H9 (cell line): ENCODE measurements around the gene ZSWIM6. TPM values are rescaled to one million over a fixed set of nuclear protein-coding genes. Genes with fewer than 3 reads are reported as not detected.

Source experiments
- DNase-seq: peaks from one replicate; pipeline ENCODE4 v3.0.0-alpha.2; 2017
- H2AFZ ChIP-seq: one replicate; pipeline ENCODE4 v1.6.1; 2013; ENCODE audit warnings: mild to moderate bottlenecking, low read length, control low read depth, moderate library complexity
- H2AK5ac ChIP-seq: 2 replicates; pipeline ENCODE4 v1.6.1; 2013; ENCODE audit warnings: low read length, control low read depth, mixed read lengths; ENCODE audit not compliant: insufficient read length
- H2BK120ac ChIP-seq: one replicate; pipeline ENCODE4 v1.6.1; 2013; ENCODE audit warnings: low read depth, mild to moderate bottlenecking, low read length, control low read depth, inconsistent platforms; ENCODE audit not compliant: poor library complexity, severe bottlenecking
- H2BK12ac ChIP-seq: 2 replicates; pipeline ENCODE4 v1.6.1; 2013; ENCODE audit warnings: low read length, control low read depth, mixed read lengths, low read depth; ENCODE audit not compliant: insufficient read length
- H2BK15ac ChIP-seq: 2 replicates; pipeline ENCODE4 v1.6.1; 2013; ENCODE audit warnings: low read depth, low read length, control low read depth
- H2BK20ac ChIP-seq: one replicate; pipeline ENCODE4 v1.6.1; 2013; ENCODE audit warnings: low read depth, mild to moderate bottlenecking, low read length, control low read depth, inconsistent platforms; ENCODE audit not compliant: poor library complexity, severe bottlenecking
- H2BK5ac ChIP-seq: 2 replicates; pipeline ENCODE4 v1.6.1; 2013; ENCODE audit warnings: low read length, control low read depth, mixed read lengths; ENCODE audit not compliant: insufficient read length
- H3K14ac ChIP-seq: 2 replicates; pipeline ENCODE4 v1.6.1; 2013; ENCODE audit warnings: low read length, control low read depth; ENCODE audit not compliant: insufficient read depth
- H3K18ac ChIP-seq: 2 replicates; pipeline ENCODE4 v1.6.1; 2013; ENCODE audit warnings: low read depth, mild to moderate bottlenecking, mixed read lengths, low read length, control low read depth; ENCODE audit not compliant: insufficient read length
- H3K23ac ChIP-seq: 2 replicates; pipeline ENCODE4 v1.6.1; 2013; ENCODE audit warnings: low read length, control low read depth, mixed read lengths, low read depth; ENCODE audit not compliant: insufficient read length
- H3K23me2 ChIP-seq: 2 replicates; pipeline ENCODE4 v1.6.1; 2013; ENCODE audit warnings: low read depth, mild to moderate bottlenecking, mixed read lengths, low read length, control low read depth; ENCODE audit not compliant: insufficient read length, poor library complexity, severe bottlenecking
- H3K27ac ChIP-seq: 2 replicates; pipeline ENCODE4 v1.5.1; 2013; ENCODE audit warnings: low read length, control low read depth, mixed read lengths, low read depth; ENCODE audit not compliant: insufficient read length
- H3K27me3 ChIP-seq: 2 replicates; pipeline ENCODE4 v1.6.1; 2013; ENCODE audit warnings: low read length, control low read depth, inconsistent platforms; ENCODE audit not compliant: insufficient read depth
- H3K4ac ChIP-seq: 2 replicates; pipeline ENCODE4 v1.6.1; 2013; ENCODE audit warnings: low read depth, mild to moderate bottlenecking, control low read depth, inconsistent platforms, low read length, moderate library complexity
- H3K4me1 ChIP-seq: 2 replicates; pipeline ENCODE4 v1.6.1; 2013; ENCODE audit warnings: low read length, control low read depth, inconsistent platforms; ENCODE audit not compliant: insufficient read depth
- H3K4me2 ChIP-seq: 2 replicates; pipeline ENCODE4 v1.6.1; 2013; ENCODE audit warnings: low read length, control low read depth, mixed read lengths; ENCODE audit not compliant: insufficient read length, insufficient read depth
- H3K56ac ChIP-seq: 2 replicates; pipeline ENCODE4 v1.6.1; 2013; ENCODE audit warnings: low read depth, mild to moderate bottlenecking, mixed read lengths, low read length, control low read depth; ENCODE audit not compliant: insufficient read length
- H3K79me1 ChIP-seq: 2 replicates; pipeline ENCODE4 v1.6.1; 2013; ENCODE audit warnings: low read depth, mild to moderate bottlenecking, moderate library complexity, low read length, control low read depth, inconsistent platforms; ENCODE audit not compliant: insufficient read depth, poor library complexity, severe bottlenecking
- H3K79me2 ChIP-seq: 2 replicates; pipeline ENCODE4 v1.6.1; 2013; ENCODE audit warnings: low read length, control low read depth, inconsistent platforms; ENCODE audit not compliant: insufficient read depth
- H3K9ac ChIP-seq: 2 replicates; pipeline ENCODE4 v1.6.1; 2013; ENCODE audit warnings: low read length, control low read depth, mixed read lengths; ENCODE audit not compliant: insufficient read length; ENCODE audit errors: extremely low read depth
- H3K9me3 ChIP-seq: one replicate; pipeline ENCODE4 v1.6.1; 2013; ENCODE audit warnings: low read depth, low read length, inconsistent platforms; ENCODE audit not compliant: control insufficient read depth
- H3T11ph ChIP-seq: one replicate; pipeline ENCODE4 v1.6.1; 2013; ENCODE audit warnings: mild to moderate bottlenecking, low read length, control low read depth, inconsistent platforms
- H4K20me1 ChIP-seq: one replicate; pipeline ENCODE4 v1.6.1; 2013; ENCODE audit not compliant: control insufficient read depth, insufficient read length, insufficient read depth
- H4K5ac ChIP-seq: 2 replicates; pipeline ENCODE4 v1.6.1; 2013; ENCODE audit warnings: low read depth, mild to moderate bottlenecking, mixed read lengths, low read length, control low read depth; ENCODE audit not compliant: insufficient read length
- H4K8ac ChIP-seq: replicated peaks from 2 replicates; pipeline ENCODE4 v1.6.1; 2013; ENCODE audit warnings: low read length, control low read depth, mixed read lengths, low read depth; ENCODE audit not compliant: insufficient read length
- H4K91ac ChIP-seq: 2 replicates; pipeline ENCODE4 v1.6.1; 2013; ENCODE audit warnings: low read depth, mild to moderate bottlenecking, moderate library complexity, mixed read lengths, low read length, control low read depth; ENCODE audit not compliant: insufficient read length
- H3K27ac Mint-ChIP-seq, 3 experiments: 2 replicates in 2 of 3; 3 replicates in 1 of 3; pipeline ENCODE4 v1.8.0; 2020 to 2021; ENCODE audit warnings: mixed read lengths in 3 of 3, mild to moderate bottlenecking in 1 of 3, moderate library complexity in 1 of 3
- H3K27me3 Mint-ChIP-seq: 2 replicates; pipeline ENCODE4 v1.8.0; 2021; ENCODE audit warnings: low read depth, mild to moderate bottlenecking, moderate library complexity, mixed read lengths
- H3K36me3 Mint-ChIP-seq, 3 experiments: 2 replicates in 2 of 3; 3 replicates in 1 of 3; pipeline ENCODE4 v1.8.0; 2020 to 2021; ENCODE audit warnings: low read depth in 3 of 3, mixed read lengths in 3 of 3; ENCODE audit not compliant: insufficient read depth in 1 of 3
- H3K4me1 Mint-ChIP-seq, 2 experiments: 2 replicates each; pipeline ENCODE4 v1.8.0; 2020; ENCODE audit warnings: mixed read lengths in 2 of 2
- H3K4me3 Mint-ChIP-seq, 2 experiments: 2 replicates in 1 of 2; 3 replicates in 1 of 2; pipeline ENCODE4 v1.8.0; 2020 to 2021; ENCODE audit warnings: mild to moderate bottlenecking in 2 of 2, mixed read lengths in 2 of 2, moderate library complexity in 1 of 2
- H3K9me3 Mint-ChIP-seq, 2 experiments: 2 replicates in 1 of 2; 3 replicates in 1 of 2; pipeline ENCODE4 v1.8.0; 2020; ENCODE audit warnings: mild to moderate bottlenecking in 2 of 2, mixed read lengths in 2 of 2, moderate library complexity in 1 of 2
- WGBS: extraction: QIAGEN DNeasy Blood & Tissue Kit; methylation state at CpG from one replicate; pipeline ENCODE4 v1.1.7; 2013; ENCODE audit warnings: missing lambda C conversion rate, low lambda C conversion rate, mixed read lengths; ENCODE audit not compliant: insufficient read length; ENCODE audit errors: extremely low coverage; 5-methylcytosine and 5-hydroxymethylcytosine counted together
- total RNA-seq: library from RNA; stranded (reverse); gene quantifications from 2 replicates; pipeline ENCODE4 v1.2.1, GENCODE V29; 2021
- TF ChIP-seq, protein P1 (sequence below): fragments of 200-600 bp; sonication (generic); conservative IDR thresholded peaks from 3 replicates; pipeline ENCODE4 v1.8.0; 2021; ENCODE audit warnings: antibody characterized with exemption, mild to moderate bottlenecking

ZSWIM6 gene
- total RNA-seq, 1 experiment from 2014 or later = 11.5 TPM

DNA sequence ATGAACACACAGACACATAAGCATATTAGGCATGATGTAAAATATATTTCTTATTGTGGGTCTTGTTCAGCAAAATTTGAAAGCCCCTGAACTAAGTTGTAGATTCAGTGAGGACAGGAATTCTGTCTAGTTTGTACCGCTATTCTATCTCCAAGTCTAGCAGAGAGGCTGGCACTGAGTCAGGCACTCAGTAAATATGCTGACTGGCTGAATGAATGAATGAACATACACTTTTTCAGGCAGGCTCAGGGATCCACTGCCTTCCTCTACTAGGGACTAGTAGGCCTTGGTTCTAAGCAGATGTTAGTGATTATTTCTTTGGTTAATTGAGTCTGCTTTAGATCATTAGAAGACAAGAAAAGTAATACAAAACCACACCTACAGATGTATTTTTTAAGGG lies 157.5 kb downstream of the ZSWIM6 start:
- TF ChIP-seq, protein P1, sequence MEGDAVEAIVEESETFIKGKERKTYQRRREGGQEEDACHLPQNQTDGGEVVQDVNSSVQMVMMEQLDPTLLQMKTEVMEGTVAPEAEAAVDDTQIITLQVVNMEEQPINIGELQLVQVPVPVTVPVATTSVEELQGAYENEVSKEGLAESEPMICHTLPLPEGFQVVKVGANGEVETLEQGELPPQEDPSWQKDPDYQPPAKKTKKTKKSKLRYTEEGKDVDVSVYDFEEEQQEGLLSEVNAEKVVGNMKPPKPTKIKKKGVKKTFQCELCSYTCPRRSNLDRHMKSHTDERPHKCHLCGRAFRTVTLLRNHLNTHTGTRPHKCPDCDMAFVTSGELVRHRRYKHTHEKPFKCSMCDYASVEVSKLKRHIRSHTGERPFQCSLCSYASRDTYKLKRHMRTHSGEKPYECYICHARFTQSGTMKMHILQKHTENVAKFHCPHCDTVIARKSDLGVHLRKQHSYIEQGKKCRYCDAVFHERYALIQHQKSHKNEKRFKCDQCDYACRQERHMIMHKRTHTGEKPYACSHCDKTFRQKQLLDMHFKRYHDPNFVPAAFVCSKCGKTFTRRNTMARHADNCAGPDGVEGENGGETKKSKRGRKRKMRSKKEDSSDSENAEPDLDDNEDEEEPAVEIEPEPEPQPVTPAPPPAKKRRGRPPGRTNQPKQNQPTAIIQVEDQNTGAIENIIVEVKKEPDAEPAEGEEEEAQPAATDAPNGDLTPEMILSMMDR = no peak
- peaks cover 4% of the 10 kb centered on the region in 2 experiments; a peak in 2 of 4 replicates for H3K4me1 Mint-ChIP-seq
- H3K27ac Mint-ChIP-seq = 0 out of 7 replicates have a peak overlapping the region, but pooled peaks of 1 of the 3 experiments have one; percentile 19
- H3K14ac ChIP-seq = no peak overlapping the region
- no peaks in the 10 kb centered on the region for H3K79me1 ChIP-seq
- H3K18ac ChIP-seq = no peak overlapping the region
- no peak overlapping the region for H2BK12ac ChIP-seq
- H3K56ac ChIP-seq = no peak overlapping the region
- no peak overlapping the region for H4K5ac ChIP-seq
- no peak overlapping the region for H3K4ac ChIP-seq
- H3K27me3 Mint-ChIP-seq = no peaks in the 10 kb centered on the region
- H2BK5ac ChIP-seq = no peak overlapping the region
- no peak overlapping the region for H3K4me2 ChIP-seq
- H3K36me3 Mint-ChIP-seq = peaks cover 0 to 3% (median 0%) of the 10 kb centered on the region in 3 experiments; a peak in 1 of 7 replicates
- H2AFZ ChIP-seq = no peak overlapping the region
- no peak overlapping the region for H2BK20ac ChIP-seq
- no peaks in the 10 kb centered on the region for H3K23me2 ChIP-seq
- H3K4me3 Mint-ChIP-seq = no peak overlapping the region
- H4K20me1 ChIP-seq = no peaks in the 10 kb centered on the region
- H4K91ac ChIP-seq = no peak overlapping the region
- H3T11ph ChIP-seq = no peak overlapping the region
- no peak overlapping the region for H3K9ac ChIP-seq
- H2BK15ac ChIP-seq = no peak overlapping the region
- no peaks in the 10 kb centered on the region for H3K27me3 ChIP-seq
- H3K9me3 ChIP-seq = no peaks in the 10 kb centered on the region
- H3K9me3 Mint-ChIP-seq = no peaks in the 10 kb centered on the region
- H4K8ac ChIP-seq = no peak overlapping the region
- H2AK5ac ChIP-seq = no peak overlapping the region
- no peaks in the 10 kb centered on the region for H3K79me2 ChIP-seq
- H3K27ac ChIP-seq = no peak overlapping the region
- H3K23ac ChIP-seq = no peak overlapping the region
- WGBS = no CpG with 5 or more reads among the region's 1 CpG
- DNase-seq = no peak
- H3K4me1 ChIP-seq = no peaks in the 10 kb centered on the region
- H2BK120ac ChIP-seq = no peak overlapping the region
